H1 (cell line): Measurements from ENCODE around the gene SLC26A11.

Experiments
- CTCF ChIP-seq, 3 experiments: IDR thresholded peaks; 1 replicate in 2 of 3; 2 replicates in 1 of 3; pipeline versions ENCODE4 v1.5.1 to v1.6.1; 2011; ENCODE audit warnings: low read length in 3 of 3, mild to moderate bottlenecking in 3 of 3, inconsistent platforms in 2 of 3, low read depth in 1 of 3, moderate library complexity in 1 of 3; ENCODE audit not compliant: insufficient read depth in 1 of 3; ENCODE audit errors: control extremely low read depth in 1 of 3
- EP300 ChIP-seq, 2 experiments: IDR thresholded peaks; 1 replicate in 1 of 2; 2 replicates in 1 of 2; pipeline ENCODE4 v1.6.1; 2011 to 2012; ENCODE audit warnings: low read depth in 2 of 2, low read length in 2 of 2, mild to moderate bottlenecking in 2 of 2, borderline replicate concordance in 1 of 2, inconsistent platforms in 1 of 2, moderate library complexity in 1 of 2
- RFX5 ChIP-seq: IDR thresholded peaks from 2 replicates; pipeline ENCODE4 v1.6.1; 2011; ENCODE audit warnings: low read depth, low read length, improper control_type of control experiment, borderline replicate concordance

GRCh38 chr17:80242505-80242904 lies 22.3 kb downstream of the SLC26A11 start:
- TF ChIP-seq EP300 (IDR thresholded peaks at IDR 0.05; ENCODE audit: borderline replicate concordance in 1 of 2, low read depth in 2 of 2, low read length in 2 of 2) (no peak), RFX5 (no peak), CTCF (IDR thresholded peaks at IDR 0.05; ENCODE audit: control extremely low read depth in 1 of 3, insufficient read depth in 1 of 3, low read depth in 1 of 3, low read length in 3 of 3) (no peak)
